ENCODE results near the gene CSF3.
"Not testable (repeated sequence)": the region's sequence is repeated elsewhere in the genome, so short reads cannot be mapped to it uniquely, and the experiment has no call there.

The CSF3 gene

DNA sequence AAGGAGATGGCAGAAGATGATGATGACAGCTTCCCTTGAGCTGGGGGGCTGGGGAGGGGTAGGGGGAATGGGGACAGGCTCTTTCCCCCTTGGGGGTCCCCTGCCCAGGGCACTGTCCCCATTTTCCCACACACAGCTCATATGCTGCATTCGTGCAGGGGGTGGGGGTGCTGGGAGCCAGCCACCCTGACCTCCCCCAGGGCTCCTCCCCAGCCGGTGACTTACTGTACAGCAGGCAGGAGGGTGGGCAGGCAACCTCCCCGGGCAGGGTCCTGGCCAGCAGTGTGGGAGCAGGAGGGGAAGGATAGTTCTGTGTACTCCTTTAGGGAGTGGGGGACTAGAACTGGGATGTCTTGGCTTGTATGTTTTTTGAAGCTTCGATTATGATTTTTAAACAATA lies 17.7 kb upstream of the CSF3 start:
- no peak for DNase-seq (ENCODE audit: low read depth)

DNA sequence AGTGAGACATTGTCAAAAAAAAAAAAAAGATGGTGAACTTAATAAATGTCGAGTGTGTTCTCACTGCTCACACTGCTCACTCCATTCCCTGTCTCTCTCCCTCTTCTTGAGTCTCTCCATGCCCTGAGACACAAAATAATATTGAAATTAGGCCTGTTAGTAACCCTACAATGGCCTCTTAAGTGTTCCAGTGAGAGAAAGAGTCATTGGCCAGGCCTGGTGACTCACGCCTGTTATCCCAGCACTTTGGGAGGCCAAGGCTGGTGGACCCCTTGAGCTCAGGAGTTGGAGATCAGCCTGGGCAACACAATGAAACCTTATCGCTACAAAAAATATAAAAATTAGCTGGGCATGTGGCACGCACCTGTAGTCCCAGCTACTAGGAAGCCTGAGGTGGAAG lies 16.2 kb upstream of the CSF3 start:
- DNase-seq (ENCODE audit: low read depth), result no peak

DNA sequence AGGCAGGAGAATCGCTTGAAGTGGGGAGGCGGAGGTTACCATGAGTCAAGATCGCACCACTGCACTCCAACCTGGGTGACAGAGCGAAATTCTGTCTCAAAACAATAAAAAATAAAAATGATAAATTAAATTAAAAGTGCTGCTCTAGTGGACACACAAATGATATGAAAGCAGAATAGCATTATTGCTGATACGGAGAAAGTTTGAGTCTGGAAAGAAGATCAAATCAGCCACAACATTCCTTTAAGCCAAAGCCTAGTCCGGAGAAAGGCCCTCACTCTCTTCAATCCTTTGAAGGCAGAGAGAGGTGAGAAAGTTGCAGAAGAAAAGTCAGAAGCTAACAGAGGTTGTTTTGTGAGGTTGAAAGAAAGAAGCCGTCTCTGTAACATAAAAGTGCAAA lies 15.1 kb upstream of the CSF3 start:
- no peak for DNase-seq (ENCODE audit: low read depth)

DNA sequence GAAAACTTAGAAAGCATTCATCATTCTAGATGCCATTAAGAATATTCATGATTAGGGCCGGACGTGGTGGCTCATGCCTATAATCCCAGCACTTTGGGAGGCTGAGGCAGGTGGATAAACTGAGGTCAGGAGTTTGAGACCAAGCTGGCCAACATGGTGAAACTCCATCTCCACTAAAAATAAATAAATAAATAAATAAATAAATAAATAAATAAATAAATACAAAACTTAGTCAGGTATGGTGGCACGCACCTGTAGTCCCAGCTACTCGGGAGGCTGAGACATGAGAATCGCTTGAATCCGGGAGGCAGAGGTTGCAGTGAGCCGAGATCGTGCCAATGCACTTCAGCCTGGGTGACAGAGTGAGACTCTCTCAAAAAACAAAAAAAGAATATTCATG lies 13.9 kb upstream of the CSF3 start:
- not testable (repeated sequence) for DNase-seq (ENCODE audit: low read depth)

DNA sequence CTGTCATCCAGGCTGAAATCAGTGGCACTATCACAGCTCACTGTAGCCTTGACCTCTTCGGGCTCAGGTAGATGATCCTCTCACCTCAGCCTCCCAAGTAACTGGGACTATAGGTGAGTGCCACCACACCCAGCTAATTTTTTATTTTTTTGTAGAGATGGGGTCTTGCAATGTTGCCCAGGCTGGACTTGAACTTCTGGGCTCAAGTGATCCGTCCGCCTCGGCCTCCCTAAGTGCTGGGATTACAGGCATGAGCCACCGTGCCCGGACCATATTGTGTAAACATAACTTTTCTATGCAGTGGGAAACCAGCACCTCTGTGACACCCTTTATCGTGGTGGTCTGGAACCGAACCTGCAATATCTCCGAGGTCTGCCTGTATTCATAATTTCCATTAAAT lies 11.2 kb upstream of the CSF3 start:
- no peak for DNase-seq (ENCODE audit: low read depth)

DNA sequence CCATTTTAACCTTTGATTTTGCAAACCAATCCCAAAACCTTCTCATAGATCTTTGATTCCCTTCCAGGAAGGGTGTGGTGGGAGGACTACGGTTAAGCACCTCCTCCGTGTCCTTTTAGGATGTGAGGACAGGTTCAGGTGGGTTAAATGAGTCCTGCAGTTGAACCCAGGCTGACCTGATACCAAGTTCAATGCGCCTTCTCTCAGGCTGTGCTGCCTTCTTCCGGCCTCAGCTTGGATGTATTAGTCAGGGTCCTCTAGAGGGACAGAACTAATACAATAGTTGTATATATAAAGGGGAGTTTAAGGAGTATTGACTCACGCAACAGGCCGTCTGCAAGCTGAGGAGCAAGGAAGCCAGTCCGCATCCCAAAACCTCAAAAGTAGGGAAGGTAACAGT lies 10.5 kb upstream of the CSF3 start:
- DNase-seq (ENCODE audit: low read depth), result no peak

DNA sequence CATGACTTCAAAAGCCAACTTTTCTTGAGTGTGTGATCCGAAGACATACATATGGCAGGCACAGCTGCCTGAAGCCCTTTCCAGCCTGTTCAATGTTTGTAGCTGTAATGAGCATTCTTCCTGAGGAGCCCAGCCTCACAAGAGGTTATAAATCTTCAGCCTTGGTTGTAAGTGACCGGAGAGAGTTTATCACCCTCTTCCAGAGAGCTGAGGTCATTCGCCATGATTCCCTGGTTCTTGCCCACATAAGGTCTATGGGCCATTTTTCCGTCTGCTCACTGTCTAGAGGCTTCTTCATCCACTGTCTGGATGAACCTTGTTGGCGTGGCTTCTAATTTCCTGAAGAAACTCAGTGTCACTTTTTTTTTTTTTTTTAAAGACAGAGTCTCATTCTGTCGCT lies 9.7 kb upstream of the CSF3 start:
- no peak for DNase-seq (ENCODE audit: low read depth)

DNA sequence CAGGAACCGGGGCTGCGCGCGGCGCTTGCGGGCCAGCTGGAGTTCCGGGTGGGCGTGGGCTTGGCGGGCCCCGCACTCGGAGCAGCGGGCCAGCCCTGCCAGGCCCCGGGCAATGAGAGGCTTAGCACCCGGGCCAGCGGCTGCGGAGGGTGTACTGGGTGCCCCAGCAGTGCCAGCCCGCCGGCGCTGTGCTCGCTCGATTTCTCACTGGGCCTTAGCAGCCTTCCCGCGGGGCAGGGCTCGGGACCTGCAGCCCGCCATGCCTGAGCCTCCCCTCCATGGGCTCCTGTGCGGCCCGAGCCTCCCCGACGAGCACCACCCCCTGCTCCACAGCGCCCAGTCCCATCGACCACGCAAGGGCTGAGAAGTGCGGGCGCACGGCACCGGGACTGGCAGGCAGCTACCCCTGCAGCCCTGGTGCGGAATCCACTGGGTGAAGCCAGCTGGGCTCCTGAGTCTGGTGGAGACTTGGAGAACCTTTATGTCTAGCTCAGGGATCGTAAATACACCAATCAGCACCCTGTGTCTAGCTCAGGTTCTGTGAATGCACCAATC lies 4.2 kb upstream of the CSF3 start:
- DNase-seq (ENCODE audit: low read depth), result not testable (repeated sequence)

DNA sequence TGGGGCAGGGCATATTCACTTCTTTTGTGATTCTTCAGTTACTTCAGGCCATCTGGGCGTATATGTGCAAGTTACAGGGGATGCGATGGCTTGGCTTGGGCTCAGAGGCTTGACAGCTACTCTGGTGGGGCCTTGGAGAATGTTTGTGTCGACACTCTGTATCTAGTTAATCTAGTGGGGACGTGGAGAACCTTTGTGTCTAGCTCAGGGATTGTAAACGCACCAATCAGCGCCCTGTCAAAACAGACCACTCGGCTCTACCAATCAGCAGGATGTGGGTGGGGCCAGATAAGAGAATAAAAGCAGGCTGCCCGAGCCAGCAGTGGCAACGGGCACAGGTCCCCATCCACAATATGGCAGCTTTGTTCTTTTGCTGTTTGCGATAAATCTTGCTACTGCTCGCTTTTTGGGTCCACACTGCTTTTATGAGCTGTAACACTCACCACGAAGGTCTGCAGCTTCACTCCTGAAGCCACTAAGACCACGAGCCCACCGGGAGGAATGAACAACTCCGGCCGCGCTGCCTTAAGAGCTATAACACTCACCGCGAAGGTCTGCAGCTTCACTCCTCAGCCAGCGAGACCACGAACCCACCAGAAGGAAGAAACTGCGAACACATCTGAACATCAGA lies 3.1 kb upstream of the CSF3 start:
- not testable (repeated sequence) for DNase-seq (ENCODE audit: low read depth)

DNA sequence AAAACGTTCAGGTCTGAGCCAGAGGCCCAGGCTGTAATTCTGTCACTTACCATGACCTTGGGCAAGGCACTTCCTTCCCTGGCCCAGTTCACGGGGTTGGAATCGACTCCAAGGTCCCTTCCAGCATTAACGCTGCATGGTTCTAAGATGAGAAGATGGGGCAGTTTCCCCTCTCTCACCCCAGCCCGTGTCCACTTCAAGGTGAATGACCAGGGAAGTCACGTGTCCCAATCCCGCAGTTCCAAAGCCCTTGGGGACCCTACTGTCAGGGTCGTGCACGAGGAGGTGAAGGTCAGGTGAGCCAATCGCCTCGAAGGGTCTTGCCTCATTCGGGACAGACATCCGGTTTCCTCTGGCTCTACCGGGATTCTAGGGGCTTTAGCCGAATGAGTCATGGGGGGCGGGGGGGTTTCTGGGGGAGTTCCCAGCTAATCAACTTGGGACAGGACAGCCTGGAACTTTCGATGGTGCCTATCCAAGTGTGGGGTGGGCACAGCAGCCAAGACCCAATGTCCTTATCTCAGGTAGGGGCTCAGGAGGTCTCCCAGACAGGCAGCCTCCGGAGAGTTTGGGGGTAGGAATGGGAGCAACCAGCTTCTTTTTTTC lies 762 bp upstream of the CSF3 start:
- no peak for DNase-seq (ENCODE audit: low read depth)

DNA sequence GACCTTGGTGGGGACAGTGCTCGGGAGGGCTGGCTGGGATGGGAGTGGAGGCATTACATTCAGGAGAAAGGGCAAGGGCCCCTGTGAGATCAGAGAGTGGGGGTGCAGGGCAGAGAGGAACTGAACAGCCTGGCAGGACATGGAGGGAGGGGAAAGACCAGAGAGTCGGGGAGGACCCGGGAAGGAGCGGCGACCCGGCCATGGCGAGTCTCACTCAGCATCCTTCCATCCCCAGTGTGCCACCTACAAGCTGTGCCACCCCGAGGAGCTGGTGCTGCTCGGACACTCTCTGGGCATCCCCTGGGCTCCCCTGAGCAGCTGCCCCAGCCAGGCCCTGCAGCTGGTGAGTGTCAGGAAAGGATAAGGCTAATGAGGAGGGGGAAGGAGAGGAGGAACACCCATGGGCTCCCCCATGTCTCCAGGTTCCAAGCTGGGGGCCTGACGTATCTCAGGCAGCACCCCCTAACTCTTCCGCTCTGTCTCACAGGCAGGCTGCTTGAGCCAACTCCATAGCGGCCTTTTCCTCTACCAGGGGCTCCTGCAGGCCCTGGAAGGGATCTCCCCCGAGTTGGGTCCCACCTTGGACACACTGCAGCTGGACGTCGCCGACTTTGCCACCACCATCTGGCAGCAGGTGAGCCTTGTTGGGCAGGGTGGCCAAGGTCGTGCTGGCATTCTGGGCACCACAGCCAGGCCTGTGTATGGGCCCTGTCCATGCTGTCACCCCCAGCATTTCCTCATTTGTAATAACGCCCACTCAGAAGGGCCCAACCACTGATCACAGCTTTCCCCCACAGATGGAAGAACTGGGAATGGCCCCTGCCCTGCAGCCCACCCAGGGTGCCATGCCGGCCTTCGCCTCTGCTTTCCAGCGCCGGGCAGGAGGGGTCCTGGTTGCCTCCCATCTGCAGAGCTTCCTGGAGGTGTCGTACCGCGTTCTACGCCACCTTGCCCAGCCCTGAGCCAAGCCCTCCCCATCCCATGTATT lies 1.1 kb downstream of the CSF3 start:
- no peak for DNase-seq (ENCODE audit: low read depth)

DNA sequence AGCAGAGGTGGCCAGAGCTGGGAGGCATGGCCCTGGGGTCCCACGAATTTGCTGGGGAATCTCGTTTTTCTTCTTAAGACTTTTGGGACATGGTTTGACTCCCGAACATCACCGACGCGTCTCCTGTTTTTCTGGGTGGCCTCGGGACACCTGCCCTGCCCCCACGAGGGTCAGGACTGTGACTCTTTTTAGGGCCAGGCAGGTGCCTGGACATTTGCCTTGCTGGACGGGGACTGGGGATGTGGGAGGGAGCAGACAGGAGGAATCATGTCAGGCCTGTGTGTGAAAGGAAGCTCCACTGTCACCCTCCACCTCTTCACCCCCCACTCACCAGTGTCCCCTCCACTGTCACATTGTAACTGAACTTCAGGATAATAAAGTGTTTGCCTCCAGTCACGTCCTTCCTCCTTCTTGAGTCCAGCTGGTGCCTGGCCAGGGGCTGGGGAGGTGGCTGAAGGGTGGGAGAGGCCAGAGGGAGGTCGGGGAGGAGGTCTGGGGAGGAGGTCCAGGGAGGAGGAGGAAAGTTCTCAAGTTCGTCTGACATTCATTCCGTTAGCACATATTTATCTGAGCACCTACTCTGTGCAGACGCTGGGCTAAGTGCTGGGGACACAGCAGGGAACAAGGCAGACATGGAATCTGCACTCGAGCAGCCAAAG lies 2.3 kb downstream of the CSF3 start:
- no peak for DNase-seq (ENCODE audit: low read depth)

DNA sequence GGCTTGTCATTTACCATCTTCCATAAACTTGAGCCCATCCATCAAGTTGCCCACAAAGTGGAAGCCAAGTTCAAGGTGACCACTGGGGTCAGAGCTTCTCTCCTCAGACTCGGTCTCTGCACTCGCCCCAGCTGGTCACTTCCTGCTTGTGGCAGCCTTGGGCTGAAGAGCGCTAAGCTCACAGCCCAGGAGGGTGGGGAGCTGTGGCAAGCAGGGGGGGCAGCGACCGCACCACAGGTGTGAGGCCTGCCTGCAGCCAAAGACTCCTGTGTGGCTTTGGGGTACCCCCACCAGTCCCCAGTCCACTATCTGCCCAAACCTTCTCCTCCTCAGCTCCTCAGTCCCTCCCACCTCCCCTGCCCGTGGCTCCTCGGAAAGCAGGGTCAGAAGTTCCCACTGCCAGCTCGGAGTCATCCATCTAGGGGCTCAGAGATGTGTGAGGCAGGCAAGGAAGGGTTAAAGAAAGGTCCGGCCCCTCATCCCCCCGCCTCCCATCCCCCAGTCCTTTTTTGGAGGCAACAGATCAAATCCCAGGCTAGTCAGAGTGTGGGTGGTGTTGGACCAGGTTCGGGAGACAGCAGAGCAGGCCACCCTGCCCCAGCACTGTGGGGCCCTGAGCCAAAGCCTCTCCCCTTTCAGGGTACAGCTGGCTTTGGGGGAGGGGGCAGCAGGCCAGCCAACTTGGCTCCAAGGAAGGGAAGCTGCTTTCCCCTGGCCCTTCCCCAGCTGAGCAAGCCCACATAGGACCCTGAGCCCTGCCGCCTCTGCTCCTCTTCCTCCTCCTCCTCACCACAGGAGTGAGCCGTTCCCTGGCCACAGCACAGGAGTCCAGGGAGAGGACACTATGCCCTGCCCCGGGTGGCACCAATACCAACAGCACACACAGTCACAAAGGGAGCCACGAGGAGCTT lies 3.2 kb downstream of the CSF3 start:
- no peak for DNase-seq (ENCODE audit: low read depth)

DNA sequence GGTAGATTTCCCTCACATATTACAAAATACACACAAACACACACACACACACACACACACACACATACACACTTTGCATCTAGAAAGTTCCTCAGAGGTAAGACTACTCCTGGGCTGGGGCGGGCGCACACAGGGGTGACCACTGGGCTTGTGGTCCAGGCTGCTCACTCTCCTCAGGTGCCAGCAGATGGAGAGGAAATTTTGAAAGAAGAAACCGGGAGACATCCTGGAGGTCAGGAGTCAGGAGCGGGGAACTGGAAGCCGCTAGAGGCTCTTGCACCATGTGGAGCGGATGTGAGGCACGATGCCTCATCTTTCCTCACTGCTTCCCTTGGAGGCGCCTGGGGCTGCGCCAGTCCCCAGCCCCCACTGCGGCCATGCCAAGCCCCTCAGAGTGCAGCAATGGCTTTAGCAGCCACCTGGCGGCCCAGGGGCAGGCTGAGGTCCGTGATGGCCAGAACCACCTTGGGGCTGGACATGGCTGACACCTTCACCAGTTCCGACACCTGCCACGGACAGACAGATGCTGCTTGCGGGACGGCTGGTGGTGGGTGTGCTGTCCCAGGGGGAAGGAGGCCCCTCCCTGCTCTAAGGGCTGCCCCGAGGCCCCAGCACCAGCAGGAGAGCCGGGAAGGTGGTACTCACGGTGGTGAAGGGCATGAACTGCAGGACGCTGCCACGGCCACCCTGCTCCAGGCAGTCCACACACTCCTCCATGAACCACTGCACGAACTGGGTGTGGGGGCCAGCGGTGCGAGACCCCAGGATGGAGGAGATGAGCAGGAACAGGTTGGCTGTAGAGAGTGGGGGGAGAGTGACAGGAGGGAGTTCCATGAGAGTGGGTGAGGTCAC lies 4.1 kb downstream of the CSF3 start:
- DNase-seq (ENCODE audit: low read depth), result no peak

DNA sequence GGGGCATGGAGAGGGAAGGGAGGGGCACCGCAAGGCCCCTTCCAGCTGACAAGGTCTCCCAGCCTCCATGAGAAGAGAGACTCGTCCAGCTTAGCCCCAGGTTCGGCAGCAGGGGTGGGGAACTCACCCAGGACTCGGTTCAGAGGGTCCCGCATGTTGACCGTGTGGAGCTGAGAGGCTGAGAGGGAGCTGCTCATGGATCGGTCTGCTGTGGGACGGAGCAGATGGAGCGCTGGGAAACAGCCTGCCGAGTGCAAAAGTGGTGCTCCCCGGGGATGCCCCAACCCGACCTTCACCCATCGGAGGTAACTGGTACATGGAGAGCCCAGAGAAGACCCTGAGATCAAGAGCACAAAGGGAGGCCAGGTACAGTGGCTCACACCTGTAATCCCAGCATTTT lies 4.9 kb downstream of the CSF3 start:
- no peak for DNase-seq (ENCODE audit: low read depth)

DNA sequence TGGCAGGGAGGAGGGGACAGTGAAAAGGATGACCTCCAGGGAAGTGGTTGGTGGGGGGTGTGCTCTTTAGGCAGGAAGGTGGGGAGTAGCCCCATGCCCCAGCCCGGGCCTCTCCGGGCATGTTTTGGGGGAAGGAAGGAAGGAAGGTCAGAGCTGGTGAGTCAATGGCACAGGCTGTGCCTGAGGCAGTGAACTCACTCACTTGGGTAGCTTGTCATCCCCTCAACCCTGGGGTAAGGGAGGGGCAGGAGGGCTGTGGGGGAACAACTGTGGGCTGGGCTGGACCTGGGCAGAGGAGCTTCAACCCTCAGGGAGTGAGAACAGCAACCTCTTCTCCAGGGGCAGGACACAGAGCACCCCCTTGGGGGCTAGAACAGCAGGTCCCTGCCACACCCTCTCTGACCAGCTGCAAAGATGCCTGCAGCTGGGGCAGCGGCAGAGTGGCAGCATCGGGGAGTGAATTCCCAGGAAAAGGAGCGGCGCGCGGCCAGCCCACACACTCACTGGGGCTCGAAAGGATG lies 6.3 kb downstream of the CSF3 start:
- peak; percentile 42 for DNase-seq (ENCODE audit: low read depth)

DNA sequence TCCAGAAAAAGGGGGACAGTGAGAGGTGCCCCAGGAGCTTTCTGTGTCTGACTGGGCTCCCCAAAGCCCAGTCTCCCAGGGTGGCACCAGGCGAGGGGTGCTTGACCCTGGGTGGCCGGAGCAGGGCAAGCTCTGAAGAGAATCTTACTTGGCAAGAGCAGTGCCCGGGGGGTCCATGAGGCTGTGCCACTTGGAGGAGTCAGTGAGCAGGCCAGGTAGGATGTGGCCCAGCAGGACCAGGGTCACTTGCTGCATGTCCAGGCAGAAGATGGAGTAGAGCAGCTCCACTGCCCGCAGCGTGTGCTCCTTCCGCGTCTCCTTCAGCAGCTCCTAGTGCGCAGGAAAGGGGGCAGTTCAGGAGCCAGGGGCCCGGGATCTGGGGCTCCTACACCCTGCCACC lies 7.3 kb downstream of the CSF3 start:
- DNase-seq (ENCODE audit: low read depth), result no peak

DNA sequence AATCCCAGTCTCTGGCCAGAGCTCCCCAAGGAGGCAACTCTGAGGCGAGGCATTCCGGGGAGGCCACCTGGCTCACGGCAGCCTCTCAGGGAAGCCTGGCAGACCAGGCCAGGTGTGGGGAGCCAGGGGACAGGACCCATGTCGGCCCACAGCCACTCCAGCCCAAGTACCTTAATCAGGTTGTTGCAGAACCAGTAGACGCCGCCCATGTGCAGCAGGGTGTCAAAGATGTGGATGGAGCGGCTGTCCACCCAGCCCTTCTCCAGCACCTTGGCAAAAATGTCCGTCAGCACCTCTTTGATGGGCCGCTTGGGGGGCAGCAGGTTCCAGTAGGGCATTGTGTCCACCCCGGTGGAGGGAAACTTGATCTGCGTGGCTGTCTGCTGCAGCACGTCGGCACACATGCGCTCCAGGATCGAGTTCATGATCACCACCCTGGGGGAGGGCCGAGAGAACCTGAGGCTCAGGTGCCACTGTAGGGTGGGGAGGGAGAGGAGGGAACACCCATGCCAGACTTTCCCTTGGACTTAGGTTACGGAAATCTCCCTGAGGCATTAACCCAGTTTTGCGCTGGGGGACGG lies 7.8 kb downstream of the CSF3 start:
- DNase-seq (ENCODE audit: low read depth), result no peak

DNA sequence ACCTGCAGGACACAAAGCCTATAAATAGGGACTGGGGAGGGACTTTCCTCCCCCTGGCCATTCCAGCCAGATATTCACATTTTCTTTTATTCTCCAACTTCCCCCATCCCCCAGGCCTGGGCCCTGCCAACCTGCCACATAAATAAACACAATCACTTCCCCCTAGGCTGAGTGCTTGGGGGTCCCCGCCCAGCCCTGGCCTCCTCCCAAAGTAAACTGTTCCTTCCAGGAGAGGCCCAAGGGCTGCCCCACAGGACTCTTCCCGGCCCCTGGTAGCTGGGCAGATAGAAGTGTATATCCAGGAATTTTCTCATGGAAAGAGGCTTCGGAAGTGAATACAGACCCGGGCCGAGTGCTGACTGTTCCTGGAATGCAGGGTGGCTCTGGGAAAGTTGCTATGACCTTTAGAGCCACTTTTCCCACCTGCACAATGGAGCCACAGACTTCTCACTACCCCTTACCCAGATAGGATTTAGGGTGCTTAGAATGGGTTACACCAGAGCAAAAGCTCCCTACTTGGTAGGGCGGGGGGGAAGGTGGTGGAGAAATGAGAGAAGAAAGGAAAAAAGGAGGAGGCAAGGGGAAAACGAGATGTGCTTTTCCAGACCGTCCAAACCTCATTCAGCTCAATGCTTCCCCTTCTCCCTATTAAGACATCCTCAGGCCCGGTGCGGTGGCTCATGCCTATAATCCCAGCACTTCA lies 8.5 kb downstream of the CSF3 start:
- DNase-seq (ENCODE audit: low read depth), result no peak
